ENCODE data around the gene SLC25A43.
"Not testable (repeated sequence)": the region's sequence is repeated elsewhere in the genome, so short reads cannot be mapped to it uniquely, and the experiment has no call there.

The SLC25A43 gene

DNA sequence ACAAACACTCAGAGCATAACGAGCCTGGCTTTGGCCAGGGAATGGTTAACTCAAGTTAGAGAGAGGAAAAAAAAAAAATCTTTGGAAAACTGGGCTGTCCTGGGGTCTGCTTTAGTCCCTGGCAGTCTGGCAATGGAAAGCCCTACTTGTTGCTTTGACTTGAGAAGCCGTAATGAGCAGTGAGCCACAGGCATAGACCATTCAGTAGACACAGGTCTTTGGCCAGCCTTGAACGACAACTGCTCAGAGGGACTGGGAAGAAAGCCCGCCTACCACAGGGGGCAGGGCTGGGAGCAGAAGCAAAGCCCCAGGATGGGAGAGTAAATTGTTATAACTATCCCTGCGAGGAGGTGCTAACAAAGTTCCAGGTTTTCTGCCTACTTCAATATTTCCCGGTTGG, 25.9 kb downstream of the SLC25A43 start:
- TF ChIP-seq CTCF (IDR thresholded peaks at IDR 0.05; ENCODE audit: insufficient read depth, low read length, missing control alignments): no peak
- ChIA-PET POLR2A (no interaction called here), CTCF (no interaction called here)
- H3K4me3 ChIP-seq (ENCODE audit: low read depth, low read length): no peak overlapping the region
- DNase-seq (ENCODE audit: low read depth, low spot score): no peak

- TF ChIP-seq CTCF (IDR thresholded peaks at IDR 0.05; ENCODE audit: insufficient read depth, low read length, missing control alignments): no peak
- H3K4me3 ChIP-seq (ENCODE audit: low read depth, low read length): no peak overlapping the region
- POLR2A ChIA-PET: interaction anchor here (1.1 kb wide), 1 partner anchor 17 kb away, joined by 3 read pairs; no protein-coding TSS in a partner anchor
- CTCF ChIA-PET: no interaction called here
- DNase-seq (ENCODE audit: low read depth, low spot score): no peak
These were observed 28.1 kb downstream of the SLC25A43 start for GRCh38 chrX:119427024-119427794.

- POLR2A ChIA-PET: interaction anchor here (1.1 kb wide), 1 partner anchor 18 kb away, joined by 3 read pairs; no protein-coding TSS in a partner anchor
- H3K4me3 ChIP-seq (ENCODE audit: low read depth, low read length): no peak overlapping the region
- DNase-seq (ENCODE audit: low read depth, low spot score): no peak
- CTCF ChIA-PET: no interaction called here
- no peak for TF ChIP-seq CTCF (IDR thresholded peaks at IDR 0.05; ENCODE audit: insufficient read depth, low read length, missing control alignments)
These were observed 28.7 kb downstream of the SLC25A43 start for GRCh38 chrX:119427795-119428185.

GRCh38 chrX:119429471-119429870, 30.3 kb downstream of the SLC25A43 start:
- H3K4me3 ChIP-seq (ENCODE audit: low read depth, low read length): no peak overlapping the region
- TF ChIP-seq CTCF (IDR thresholded peaks at IDR 0.05; ENCODE audit: insufficient read depth, low read length, missing control alignments): no peak
- POLR2A ChIA-PET: no interaction called here
- no peak for DNase-seq (ENCODE audit: low read depth, low spot score)
- CTCF ChIA-PET: no interaction called here

DNA sequence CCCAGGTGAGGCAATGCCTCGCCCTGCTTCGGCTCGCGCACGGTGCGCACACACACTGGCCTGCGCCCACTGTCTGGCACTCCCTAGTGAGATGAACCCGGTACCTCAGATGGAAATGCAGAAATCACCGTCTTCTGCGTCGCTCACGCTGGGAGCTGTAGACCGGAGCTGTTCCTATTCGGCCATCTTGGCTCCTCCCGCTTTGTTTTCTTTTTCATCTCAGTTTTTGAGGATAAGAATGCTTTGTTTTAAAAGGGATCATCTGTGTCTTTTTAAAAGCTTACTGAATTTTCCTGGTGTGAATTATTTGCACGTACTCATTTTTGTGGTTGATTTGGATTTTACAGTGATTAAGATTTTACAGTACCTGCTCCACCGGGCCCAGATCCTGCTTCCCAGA, 42.2 kb downstream of the SLC25A43 start:
- not testable (repeated sequence) for H3K4me3 ChIP-seq (ENCODE audit: low read depth, low read length)

DNA sequence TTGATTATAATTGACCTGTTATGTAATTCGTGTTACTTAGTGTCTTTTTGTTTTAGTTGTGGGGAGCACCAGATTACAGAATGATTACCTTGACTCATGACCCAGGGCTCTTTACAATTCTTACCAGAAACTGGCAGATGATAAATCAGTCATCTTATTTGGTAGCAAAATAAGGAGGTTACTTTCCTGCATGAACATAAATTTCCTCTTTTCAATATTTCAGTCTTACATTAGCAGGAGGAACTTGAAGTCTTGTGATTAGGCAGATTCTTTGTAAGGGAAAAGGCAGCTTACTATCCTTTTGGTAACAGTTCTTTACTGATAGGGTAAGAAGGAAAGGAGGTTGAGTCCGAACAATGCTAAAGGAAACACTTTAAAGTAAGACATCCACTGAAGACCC, 43.1 kb downstream of the SLC25A43 start:
- no peak overlapping the region for H3K4me3 ChIP-seq (ENCODE audit: low read depth, low read length)
- DNase-seq (ENCODE audit: low read depth, low spot score): no peak
- POLR2A ChIA-PET: no interaction called here
- TF ChIP-seq CTCF (IDR thresholded peaks at IDR 0.05; ENCODE audit: insufficient read depth, low read length, missing control alignments): no peak
- CTCF ChIA-PET: no interaction called here

More for the DNA sequence above, 42.2 kb downstream of the SLC25A43 start:
- DNase-seq (ENCODE audit: low read depth, low spot score); POLR2A ChIA-PET; CTCF ChIA-PET: not testable (repeated sequence)

DNA sequence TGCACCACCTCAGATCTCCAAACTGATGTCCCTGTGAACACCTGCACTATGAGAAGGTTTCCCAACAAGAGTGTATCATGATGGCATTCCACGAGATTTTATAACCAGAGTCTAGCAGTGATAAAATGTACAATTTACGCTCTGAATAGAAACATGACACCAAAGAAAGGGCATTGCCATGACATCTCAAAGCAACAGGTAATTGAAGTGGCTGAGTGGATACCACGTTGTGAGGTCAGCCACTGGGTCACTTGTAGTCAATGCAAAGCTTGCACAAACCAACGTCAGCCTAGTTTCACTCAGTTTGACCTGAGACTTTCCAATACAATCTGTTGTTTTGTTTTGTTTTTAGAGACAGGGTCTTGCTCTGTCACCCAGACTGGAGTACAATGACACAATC, 54.1 kb downstream of the SLC25A43 start:
- no peak for DNase-seq (ENCODE audit: low read depth, low spot score)
- H3K4me3 ChIP-seq (ENCODE audit: low read depth, low read length): no peak overlapping the region
- POLR2A ChIA-PET: no interaction called here
- no peak for TF ChIP-seq CTCF (IDR thresholded peaks at IDR 0.05; ENCODE audit: insufficient read depth, low read length, missing control alignments)
- CTCF ChIA-PET: no interaction called here
